NT2/D1 (cell line): ENCODE results near the gene CTSO.

Source experiments
- SUZ12 ChIP-seq: IDR thresholded peaks from 2 replicates; pipeline ENCODE4 v1.6.1; 2011; ENCODE audit not compliant: insufficient read length, insufficient read depth; ENCODE audit errors: extremely low read depth
- YY1 ChIP-seq: IDR thresholded peaks from 2 replicates; pipeline ENCODE4 v1.6.1; 2011; ENCODE audit not compliant: insufficient read length, insufficient read depth
- ZNF274 ChIP-seq: IDR thresholded peaks from 2 replicates; pipeline ENCODE4 v1.6.1; 2011; ENCODE audit warnings: mild to moderate bottlenecking, low read depth, low read length

DNA sequence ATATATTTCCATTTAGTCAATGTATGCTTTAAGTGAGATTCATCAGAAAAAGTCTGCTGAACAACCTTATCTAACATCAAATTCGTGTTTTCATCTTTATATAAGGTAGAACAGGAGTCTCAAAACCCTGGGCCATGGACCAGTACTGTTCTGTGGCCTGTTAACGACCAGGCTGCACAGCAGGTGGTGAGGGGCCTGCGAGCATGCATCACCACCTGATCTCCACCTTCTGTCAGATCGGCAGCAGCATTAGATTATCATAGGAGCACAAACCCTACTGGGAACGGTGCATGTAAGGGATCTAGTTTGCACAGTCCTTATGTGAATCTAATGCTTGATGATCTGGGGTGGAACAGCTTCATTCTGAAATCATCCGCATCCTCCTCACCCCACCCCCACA is 3.2 kb downstream of the CTSO start:
- no peak for TF ChIP-seq ZNF274
- no peak for TF ChIP-seq YY1
- no peak for TF ChIP-seq SUZ12
